GM18502 (cell line): ENCODE measurements around the gene LILRB2.
"Not testable (repeated sequence)": the region's sequence is repeated elsewhere in the genome, so short reads cannot be mapped to it uniquely, and the experiment has no call there.

Source experiments
- ATAC-seq: cut with Tn5 transposase; IDR thresholded peaks from one replicate; pipeline ENCODE4 v1.9.1; 2021; ENCODE audit warnings: mild to moderate bottlenecking; ENCODE audit not compliant: unreplicated experiment, poor library complexity

The LILRB2 gene

DNA sequence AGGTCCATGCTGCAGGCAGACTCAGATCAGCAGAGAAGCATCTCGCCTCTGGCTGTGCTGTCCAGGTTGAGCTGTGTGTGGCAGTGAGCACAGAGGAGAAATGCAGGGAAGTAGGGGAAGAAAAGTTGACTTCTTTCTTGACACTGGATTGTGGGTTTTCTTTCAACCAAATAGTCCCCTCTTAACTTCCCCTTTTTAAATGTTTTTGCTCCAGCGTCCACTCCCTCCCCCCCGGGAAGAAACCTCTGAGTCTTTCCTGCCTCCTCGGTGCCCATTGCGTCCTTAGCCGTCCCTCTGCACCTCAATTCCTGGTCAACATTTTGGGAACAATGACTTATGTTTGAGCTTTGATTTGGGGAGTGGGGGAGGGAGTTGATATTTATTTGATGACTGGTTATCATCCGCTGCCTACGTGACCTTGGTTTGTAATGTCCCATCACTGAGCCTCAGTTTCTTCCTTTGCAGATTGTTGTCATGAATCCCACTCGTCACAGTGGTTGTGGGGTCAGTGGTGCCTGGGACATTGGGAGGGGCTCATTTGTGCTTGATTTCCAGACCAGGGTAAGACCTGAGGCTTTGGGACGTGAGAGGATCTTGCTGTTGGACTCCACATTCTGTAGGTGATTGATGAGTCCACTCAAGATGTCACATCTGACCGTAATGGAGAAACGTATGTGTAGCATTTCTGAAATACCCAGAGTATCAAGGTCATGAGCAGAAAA is at the start of gene LILRB2:
TSS of gene LILRB2 (minus strand) at position 104 of the 722 bp plus-strand sequence. CDS start 614 bp downstream, outside the sequence.
- no peak for ATAC-seq

DNA sequence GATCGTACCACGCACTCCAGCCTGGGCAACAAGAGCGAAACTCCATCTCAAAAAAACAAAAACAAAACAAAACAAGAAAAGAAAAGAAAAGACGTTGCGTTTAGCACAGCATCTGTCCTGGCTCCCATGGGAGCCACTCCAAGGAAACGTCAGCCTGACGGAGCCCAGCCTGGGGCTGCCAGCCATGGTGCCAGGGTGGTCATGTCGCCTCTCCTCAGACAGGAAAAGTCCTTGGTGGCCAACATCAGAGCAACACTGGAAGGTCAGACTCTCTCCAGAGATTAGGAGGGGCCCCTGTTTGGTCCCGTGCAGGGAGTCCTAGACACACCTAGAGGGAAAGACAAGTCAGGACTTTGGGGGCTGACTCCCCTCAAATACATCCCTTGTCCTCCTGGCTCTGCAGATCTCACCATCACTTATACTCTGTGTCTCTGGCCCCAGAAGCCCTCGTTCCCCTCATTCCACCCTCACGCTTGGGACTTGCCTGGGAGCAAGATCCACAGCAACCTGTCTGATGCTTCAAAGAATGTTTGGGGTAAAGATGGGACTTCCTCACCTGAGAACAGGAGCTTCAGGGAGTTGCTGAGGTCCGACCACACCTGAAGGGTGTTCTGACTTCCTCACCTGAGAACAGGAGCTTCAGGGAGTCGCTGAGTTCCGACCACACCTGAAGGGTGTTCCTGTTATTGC is 48.7 kb upstream of the LILRB2 start:
- ATAC-seq = no peak

DNA sequence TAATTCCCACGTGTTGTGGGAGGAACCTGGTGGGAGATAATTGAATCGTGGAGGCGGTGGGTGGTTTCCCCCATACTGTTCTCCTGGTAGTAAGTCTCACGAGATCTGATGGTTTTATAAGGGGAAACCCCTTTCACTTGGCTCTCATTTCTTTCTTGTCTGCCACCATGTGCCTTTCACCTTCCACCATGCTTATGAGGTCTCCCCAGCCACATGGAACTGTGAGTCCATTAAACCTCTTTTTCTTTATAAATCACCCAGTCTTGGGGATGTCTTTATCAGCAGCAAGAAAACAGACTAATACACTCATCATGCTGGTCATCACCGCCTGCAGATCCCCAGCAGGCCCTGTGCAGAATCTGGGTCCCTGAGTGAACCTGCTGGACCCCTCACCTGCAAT is 47.9 kb upstream of the LILRB2 start:
- not testable (repeated sequence) for ATAC-seq

DNA sequence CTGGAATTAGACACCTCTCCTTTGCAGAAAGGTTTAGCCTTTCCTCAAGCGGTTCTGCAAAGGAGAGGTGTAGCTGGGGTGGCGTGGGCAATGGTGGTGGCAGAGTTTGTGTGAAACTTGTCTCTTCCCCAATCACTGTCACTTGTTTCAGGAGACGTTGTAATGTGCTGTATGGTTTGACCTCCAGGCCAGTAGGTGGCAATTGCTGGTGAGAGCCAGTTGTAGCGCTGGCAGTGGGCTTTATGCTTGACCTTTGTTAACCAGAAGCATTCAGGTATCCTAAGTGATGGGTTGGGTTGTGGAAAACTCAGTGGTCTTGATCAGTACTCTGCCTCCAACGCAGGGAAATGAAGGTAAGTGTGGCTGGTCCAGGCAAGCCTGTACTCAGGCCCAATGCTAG is 44.7 kb upstream of the LILRB2 start:
- ATAC-seq = no peak

DNA sequence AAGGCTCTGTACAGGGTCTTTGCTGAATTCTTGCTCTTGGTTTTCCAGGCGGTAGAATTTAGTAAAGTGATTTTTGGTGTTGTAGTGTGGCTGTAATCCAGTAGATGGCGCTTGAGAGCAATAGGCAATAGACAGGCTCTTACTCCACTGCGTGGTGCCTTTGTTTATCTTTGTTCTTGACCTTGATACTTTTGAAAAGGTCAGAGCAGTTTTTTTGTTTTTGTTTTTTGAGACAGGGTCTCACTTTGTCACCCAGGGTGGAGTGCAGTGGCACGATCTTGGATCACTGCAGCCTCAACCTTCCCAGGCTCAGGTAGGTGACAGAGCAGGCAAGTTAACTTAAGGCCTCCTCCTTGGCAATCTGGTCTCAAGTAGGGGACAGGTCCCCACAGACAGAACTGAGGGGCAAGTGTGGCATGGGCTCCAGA is 44.3 kb upstream of the LILRB2 start:
- ATAC-seq = no peak

DNA sequence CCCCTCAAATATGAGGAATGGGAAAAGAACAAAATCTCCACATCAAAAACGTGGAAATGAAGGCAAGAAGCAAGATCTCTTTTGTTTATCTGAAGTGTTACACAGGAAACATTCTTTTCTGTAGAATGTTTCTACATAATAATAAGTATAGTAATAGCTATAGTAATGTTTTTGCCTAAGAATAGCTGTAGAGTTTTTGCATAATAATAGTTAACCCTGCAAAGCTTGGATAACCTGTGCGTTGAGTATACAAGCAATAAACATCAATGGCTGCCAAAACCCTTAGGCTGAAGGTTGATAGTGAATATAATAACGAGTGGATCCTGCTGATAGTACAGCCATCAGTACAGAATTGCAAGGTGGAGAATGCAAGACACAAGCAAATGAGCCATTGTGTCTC is 43.2 kb upstream of the LILRB2 start:
- ATAC-seq = no peak

DNA sequence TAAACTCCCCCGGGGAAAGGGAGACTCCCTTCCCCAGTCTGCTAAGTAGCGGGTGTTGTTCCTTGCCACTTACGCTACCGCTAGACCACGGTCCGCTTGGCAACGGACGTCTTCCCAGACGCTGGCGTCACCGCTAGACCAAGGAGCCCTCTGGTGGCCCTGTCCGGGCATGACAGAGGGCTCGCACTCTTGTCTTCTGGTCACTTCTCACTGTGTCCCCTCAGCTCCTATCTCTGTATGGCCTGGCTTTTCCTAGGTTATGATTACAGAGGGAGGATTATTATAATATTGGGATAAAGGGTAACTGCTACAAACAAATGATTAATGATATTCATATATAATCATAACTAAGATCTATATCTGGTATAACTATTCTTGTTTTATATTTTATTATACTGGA is 42.0 kb upstream of the LILRB2 start:
- not testable (repeated sequence) for ATAC-seq

DNA sequence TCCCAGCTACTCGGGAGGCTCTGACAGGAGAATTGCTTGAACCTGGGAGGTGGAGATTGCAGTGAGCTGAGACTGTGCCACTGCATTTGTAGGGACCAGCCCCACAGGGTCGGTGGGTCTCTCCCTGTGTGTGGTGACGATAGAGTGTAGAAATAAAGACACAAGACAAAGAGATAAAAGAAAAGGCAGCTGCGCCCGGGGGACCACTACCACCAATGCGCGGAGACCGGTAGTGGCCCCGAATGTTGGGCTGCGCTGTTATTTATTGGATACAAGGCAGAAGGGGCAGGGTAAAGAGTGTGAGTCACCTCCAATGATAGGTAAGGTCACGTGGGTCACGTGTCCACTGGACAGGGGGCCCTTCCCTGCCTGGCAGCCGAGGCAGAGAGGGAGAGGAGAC is 41.4 kb upstream of the LILRB2 start:
- not testable (repeated sequence) for ATAC-seq

DNA sequence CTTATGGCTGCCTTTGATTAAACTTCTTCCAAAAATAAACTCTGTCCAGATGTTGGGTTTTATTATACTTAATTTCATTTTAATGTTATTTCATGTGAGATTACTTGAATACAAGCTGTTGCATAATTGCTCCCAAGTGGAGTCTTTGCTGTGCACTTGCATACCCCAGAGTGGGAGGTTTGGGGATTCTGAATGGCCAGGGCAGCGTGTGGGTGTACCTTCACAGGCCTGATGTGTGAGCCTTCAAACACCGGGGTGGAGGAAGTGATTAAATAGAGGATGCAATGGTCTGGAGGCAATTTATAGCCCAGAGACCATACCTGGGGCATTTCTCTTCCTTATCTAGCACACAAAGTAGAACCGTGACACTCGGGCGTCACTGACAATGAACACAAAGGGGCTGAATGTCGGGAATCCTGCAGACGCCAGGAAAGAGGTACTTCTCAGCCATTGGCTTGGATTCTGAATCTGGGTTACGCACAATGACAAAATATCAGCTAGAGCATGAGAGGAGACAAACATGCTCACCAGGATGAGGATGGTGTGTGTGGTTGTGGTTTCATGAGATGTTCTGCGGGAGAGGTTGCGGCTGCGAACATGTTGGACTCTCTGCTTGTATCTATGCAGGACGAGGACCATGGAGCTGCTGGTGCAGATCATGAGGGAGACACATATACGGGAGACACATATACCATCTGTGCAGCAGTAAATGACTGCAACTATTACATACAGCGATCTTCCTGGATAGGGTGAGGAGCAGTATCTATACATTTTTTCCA is 39.2 kb upstream of the LILRB2 start:
- no peak for ATAC-seq

DNA sequence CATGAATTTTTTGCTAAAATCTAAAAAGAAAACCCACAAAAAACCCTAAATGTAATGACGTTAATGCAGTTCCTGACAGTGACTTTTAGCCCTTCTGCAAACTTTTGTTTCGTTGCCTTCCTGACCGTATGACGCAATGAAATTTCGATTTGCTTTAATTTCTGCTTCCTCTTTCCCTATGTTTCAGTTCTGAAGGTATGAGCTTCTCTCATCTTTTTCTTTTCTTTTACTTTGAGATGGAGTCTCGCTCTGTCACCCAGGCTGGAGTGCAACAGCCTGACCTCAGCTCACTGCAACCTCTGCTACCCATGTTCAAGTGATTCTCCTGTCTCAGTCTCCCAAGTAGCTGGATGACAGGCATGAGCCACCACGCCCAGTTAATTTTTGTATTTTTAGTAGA is 38.1 kb upstream of the LILRB2 start:
- ATAC-seq = no peak

DNA sequence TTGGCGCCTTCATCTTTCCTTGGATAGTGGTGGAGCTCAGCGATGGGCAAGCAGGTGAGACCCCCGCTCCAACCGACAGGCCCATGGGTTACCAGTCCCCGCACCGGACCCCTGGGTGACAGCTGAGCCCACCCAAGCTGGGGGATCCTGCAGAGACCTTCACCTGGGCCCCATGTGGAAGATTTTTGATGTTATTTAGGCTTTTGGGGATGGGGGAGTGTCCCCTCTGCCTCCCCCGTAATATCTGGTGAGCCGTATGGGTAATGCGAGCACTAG is 37.0 kb upstream of the LILRB2 start:
- ATAC-seq = no peak

DNA sequence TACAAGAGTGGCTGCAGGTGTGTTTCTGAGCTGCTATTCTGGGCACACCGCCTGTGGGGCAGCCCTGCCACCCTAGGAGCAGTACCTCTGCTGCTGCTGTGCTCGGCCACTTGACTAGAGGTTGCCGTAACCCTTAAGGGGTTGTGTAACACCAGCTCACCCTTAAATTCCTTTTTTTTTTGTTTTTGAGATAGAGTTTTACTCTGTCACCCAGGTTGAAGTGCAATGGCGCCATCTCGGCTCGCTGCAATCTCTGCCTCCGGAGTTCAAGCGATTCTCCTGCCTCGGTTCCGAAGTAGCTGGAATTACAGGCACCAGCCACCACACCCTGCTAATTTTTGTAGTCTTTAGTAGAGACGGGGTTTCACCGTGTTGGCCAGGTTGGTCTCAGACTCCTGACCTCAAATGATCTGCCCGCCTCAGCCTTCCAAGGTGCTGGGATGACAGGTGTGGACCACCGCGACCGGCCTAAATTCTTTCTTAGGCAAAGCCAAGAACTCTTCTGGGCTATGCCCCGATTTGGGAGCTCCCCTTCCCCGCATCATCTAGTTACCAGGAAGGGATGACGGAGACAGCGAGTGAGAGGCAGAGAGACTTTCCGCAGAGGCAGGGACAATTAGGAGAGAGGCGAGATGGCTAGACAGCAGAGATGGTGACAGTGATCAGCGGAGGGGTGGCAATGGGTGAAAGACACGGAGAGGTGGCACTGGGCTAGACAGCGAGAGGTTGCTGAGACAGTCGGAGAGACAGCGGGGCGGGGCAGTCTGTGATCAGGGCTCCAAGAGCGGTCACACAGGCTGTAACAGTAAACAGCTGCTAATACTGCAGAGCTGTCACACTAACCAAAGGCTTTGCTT is 36.4 kb upstream of the LILRB2 start:
- no peak for ATAC-seq

DNA sequence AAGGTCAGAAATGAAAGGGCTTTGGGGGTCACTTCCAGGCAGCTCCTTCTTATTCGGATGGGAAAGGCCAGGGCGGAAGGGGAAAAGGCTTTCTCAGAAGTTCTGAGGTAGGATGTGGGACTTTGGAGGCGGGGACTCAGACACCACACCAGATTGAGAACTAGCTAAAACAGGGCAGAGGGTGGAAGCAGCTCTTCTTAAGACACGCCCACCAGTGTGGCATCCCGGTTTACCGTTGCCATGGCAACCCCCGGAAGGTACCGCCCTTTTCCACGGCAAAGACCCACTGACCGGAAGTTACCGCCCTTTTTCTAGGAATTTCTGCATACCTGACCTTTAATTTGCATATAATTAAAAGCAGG is 35.8 kb upstream of the LILRB2 start:
- ATAC-seq = no peak

DNA sequence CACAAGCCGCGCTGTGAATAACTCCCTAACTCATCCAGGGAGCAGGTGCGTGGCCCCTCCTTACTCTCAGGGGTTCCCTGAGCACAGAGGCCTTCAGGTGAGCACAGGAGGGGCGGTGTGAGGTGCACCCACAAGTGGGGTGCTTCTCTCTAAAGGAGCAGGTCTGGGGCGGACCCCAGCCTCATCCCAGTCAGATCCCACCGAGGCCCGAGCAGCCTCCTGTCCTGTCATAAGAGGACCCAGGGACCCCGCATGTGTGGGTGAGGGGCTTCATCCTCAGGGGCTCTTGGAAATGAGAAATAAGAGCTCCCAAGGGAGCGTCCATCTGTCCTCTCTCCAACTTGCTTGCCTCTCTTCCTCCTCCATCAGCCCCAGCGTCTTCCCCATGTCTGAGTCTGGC is 35.0 kb upstream of the LILRB2 start:
- no peak for ATAC-seq

DNA sequence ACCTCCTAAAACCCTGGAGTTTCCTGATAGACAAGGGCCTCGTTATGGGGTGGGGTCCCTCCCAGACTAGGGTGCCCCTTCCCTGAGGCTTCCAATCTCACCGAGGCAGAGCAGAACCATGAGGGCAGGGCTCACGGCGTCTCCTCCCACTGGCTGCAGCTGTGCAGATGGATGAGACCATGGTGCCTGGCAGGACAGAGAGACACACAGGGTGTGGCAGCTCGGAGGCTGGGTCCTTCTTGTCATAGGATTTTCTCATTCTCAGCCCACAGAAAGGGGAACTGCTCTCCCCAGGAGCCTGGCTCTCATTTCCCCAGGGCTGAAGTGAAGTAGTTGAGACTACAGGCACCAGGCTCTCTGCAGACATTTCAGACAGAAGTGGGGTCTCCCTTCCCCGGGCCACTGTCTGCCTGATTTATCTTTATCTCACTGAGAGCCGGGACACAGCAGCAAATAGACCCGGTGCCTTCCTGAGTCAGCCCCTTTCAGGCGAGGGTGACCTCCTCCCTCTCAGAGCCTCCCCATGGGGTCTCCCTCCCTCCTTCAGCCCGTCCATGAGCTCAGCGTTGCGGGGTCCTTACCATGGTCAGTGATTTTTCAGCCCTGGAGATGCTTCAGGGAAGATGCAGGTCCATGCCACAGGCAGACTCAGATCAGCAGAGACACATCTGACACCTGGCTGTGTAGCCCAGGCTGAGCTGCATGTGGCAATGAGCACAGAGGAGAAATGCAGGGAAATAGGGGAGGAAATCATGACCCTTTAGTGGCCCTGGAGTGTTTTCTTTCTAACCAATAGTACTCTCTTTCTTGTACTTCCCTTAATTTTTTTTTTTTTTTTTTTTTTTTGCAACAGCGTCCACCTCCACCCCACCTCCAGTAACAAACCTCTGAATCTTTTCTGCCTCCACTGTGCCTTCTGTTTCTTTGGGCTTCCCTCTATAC is 31.8 kb upstream of the LILRB2 start, which contains the start of gene LILRA5:
TSS of gene LILRA5 (minus strand) at position 731 of the 942 bp plus-strand sequence. CDS start at position 584, 147 bp downstream.
- no peak for ATAC-seq

DNA sequence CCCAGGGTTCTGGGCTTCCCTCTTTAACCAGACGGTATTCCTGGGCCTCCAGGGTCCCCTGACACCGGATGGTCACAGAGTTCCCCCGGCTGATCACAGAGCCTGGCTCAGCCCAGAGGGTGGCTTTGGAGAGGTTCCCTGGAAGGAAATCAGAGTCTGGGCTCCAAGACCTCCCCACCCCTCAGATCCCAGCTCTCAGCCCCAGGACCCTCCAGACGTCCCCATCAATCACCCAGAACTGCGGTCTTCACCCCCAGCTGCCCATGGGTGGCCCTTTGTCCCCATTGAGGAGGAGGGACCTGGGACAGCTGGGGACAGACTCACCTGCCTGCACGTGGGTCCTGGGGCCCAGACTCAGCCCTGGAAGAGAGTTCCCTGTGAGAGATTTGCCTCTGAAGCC is 31.1 kb upstream of the LILRB2 start:
- no peak for ATAC-seq

DNA sequence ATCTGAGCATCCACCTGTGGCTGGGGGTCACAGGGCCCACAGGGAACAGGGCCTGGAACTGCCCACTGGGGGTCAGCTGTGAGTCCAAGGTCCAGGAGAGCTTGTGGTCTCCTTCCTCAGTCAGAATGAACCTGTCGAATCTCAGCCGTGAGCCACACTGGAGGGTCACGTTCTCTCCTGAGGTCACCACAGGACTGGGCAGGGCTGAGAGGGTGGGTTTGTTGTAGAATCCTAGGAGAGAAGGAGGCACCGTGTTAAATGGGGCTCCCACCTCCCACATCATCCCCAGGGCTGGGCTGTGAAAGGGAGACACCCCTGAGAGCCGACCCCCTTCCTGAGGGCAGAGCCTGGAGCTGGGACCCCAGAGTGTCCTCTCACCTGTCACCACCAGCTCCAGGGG is 30.6 kb upstream of the LILRB2 start:
- ATAC-seq = no peak

DNA sequence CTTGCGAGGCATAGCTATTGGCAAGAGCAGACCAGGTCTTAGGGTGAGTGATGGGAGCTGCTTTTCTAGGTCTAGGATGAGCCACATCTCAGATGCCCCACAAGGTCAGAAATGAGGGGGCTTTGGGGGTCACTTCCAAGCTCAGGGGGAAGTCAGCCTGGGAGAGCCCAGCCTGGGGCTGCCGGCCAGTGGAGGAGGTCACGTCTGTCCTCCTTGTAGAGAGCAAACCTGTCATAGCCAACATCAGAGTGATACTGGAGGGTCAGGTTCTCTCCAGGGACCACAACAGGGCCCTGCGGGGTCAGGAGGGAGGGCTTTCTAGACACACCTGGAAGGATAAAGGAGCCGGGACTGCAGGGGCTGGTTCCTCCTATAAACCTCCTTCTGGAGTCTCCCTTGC is 29.6 kb upstream of the LILRB2 start:
- no peak for ATAC-seq

DNA sequence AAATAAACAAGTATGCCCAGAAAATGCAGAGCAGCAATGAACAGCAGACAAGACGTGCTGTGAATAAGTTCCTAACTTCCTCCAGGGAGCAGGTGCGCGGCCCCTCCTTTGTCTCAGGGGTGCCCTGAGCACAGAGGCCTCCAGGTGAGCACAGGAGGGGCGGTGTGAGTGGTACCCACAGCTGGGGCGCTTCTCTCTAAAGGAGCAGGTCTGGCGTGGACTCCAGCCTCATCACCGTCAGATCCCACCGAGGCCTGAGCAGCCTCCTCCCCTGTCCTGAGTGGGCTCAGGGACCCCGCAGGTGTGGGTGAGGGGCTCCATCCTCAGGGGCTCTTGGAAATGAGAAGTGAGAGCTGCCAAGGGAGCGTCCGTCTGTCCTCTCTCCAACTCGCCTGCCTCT is 28.9 kb upstream of the LILRB2 start:
- ATAC-seq = no peak
